ENCODE results near the gene SINHCAF. TPM values are rescaled to one million over a fixed set of nuclear protein-coding genes. Genes with fewer than 3 reads are reported as not detected.

Gene SINHCAF
- total RNA-seq, 1 experiment from 2014 or later, result 152 TPM

GRCh38 chr12:31306866-31307265, 19.1 kb downstream of the SINHCAF start:
- Histone ChIP-seq H2AFZ (no peak overlapping the region), H3K27ac (no peak overlapping the region), H3K9me2 (ENCODE audit: insufficient read depth) (no peaks in the 10 kb centered on the region), H3K79me2 (ENCODE audit: low read depth) (peaks cover 100% of the 10 kb centered on the region), H3K4me3 (no peak overlapping the region), H3K27me3 (ENCODE audit: insufficient read depth, low read depth) (no peaks in the 10 kb centered on the region), H3K9me3 (ENCODE audit: insufficient read depth, low read depth) (no peaks in the 10 kb centered on the region), H3F3A (ENCODE audit: insufficient read depth, low read depth) (peaks cover 4% of the 10 kb centered on the region; the same call in 1 of the 2 replicates), H3K4me1 (replicated peaks; ENCODE audit: insufficient read depth) (no peaks in the 10 kb centered on the region), H3K4me2 (no peak overlapping the region), H3K36me3 (ENCODE audit: low read depth) (peaks cover 63% of the 10 kb centered on the region), H4K20me1 (ENCODE audit: insufficient read depth) (peaks cover 88% of the 10 kb centered on the region)
- no peak for TF ChIP-seq EZH2 (IDR thresholded peaks at IDR 0.05; ENCODE audit: low read depth)
- TF ChIP-seq CTCF (conservative IDR thresholded peaks at IDR 0.05), result no peak
- ChIA-PET POLR2A (ENCODE audit: unreplicated experiment) (no interaction called here), CTCF (interaction anchor here (0.6 kb wide), 2 partner anchors 56 to 716 kb away, joined by 7 to 9 read pairs; no protein-coding TSS in a partner anchor)
- no TSS peak for BruUV-seq (replicated peaks)
- intact Hi-C loops (cut with micrococcal nuclease; ENCODE audit: unreplicated experiment), result no loop called here
- no peak for DNase-seq

- Histone ChIP-seq H3K9me3 (ENCODE audit: insufficient read depth, low read depth) (no peaks in the 10 kb centered on the region), H2AFZ (no peak overlapping the region), H3K4me1 (replicated peaks; ENCODE audit: insufficient read depth) (no peaks in the 10 kb centered on the region), H3K4me2 (no peak overlapping the region), H4K20me1 (ENCODE audit: insufficient read depth) (peaks cover 94% of the 10 kb centered on the region), H3K27me3 (ENCODE audit: insufficient read depth, low read depth) (no peaks in the 10 kb centered on the region), H3K27ac (no peak overlapping the region), H3K9me2 (ENCODE audit: insufficient read depth) (no peaks in the 10 kb centered on the region), H3F3A (ENCODE audit: insufficient read depth, low read depth) (peaks cover 4% of the 10 kb centered on the region; the same call in 1 of the 2 replicates), H3K4me3 (no peak overlapping the region), H3K79me2 (ENCODE audit: low read depth) (peaks cover 100% of the 10 kb centered on the region), H3K36me3 (ENCODE audit: low read depth) (peaks cover 58% of the 10 kb centered on the region)
- CTCF ChIA-PET, result interaction anchor here (0.6 kb wide), 1 partner anchor 638 kb away, joined by 3 read pairs; no protein-coding TSS in a partner anchor
- intact Hi-C loops (cut with micrococcal nuclease; ENCODE audit: unreplicated experiment), result no loop called here
- POLR2A ChIA-PET (ENCODE audit: unreplicated experiment), result no interaction called here
- TF ChIP-seq EZH2 (IDR thresholded peaks at IDR 0.05; ENCODE audit: low read depth), result no peak
- TF ChIP-seq CTCF (conservative IDR thresholded peaks at IDR 0.05), result no peak
- no peak for DNase-seq
- BruUV-seq (replicated peaks), result no TSS peak
Measured at GRCh38 chr12:31303466-31303865, 22.5 kb downstream of the SINHCAF start.

GRCh38 chr12:31301311-31301710, 24.6 kb downstream of the SINHCAF start:
- Histone ChIP-seq H3K4me2 (no peak overlapping the region), H3K27ac (no peak overlapping the region), H3K4me1 (replicated peaks; ENCODE audit: insufficient read depth) (no peaks in the 10 kb centered on the region), H3F3A (ENCODE audit: insufficient read depth, low read depth) (peaks cover 4% of the 10 kb centered on the region; the same call in 1 of the 2 replicates), H3K9me3 (ENCODE audit: insufficient read depth, low read depth) (no peaks in the 10 kb centered on the region), H2AFZ (no peak overlapping the region), H3K27me3 (ENCODE audit: insufficient read depth, low read depth) (no peaks in the 10 kb centered on the region), H3K79me2 (ENCODE audit: low read depth) (peaks cover 100% of the 10 kb centered on the region), H3K9me2 (ENCODE audit: insufficient read depth) (no peaks in the 10 kb centered on the region), H3K36me3 (ENCODE audit: low read depth) (peaks cover 59% of the 10 kb centered on the region), H3K4me3 (no peak overlapping the region), H4K20me1 (ENCODE audit: insufficient read depth) (peaks cover 91% of the 10 kb centered on the region)
- TF ChIP-seq CTCF (conservative IDR thresholded peaks at IDR 0.05) (no peak), EZH2 (IDR thresholded peaks at IDR 0.05; ENCODE audit: low read depth) (no peak)
- POLR2A ChIA-PET (ENCODE audit: unreplicated experiment), result no interaction called here
- no peak for DNase-seq
- CTCF ChIA-PET, result interaction anchor here (0.6 to 0.7 kb wide), 3 partner anchors 33 to 213 kb away, joined by 3 to 4 read pairs (median 4); no protein-coding TSS in a partner anchor
- intact Hi-C loops (cut with micrococcal nuclease; ENCODE audit: unreplicated experiment), result no loop called here
- BruUV-seq (replicated peaks), result no TSS peak

Data from PC-9 (cell line).